NCI-H69 (cell line): ENCODE data around the gene PYGO2.

Source experiments
- DNase-seq: peaks from one replicate; lab custom pipeline; 2025; lab: John Stamatoyannopoulos, UW

PYGO2 gene

GRCh38 chr1:154962156-154962749, 671 bp upstream of the PYGO2 start:
- peak; percentile 66 for DNase-seq

GRCh38 chr1:154960446-154961136, 991 bp downstream of the PYGO2 start:
- no peak for DNase-seq

- DNase-seq = no peak
Measured at GRCh38 chr1:154959426-154959780, 2.2 kb downstream of the PYGO2 start.

GRCh38 chr1:154958681-154959425, 2.7 kb downstream of the PYGO2 start:
- no peak for DNase-seq

DNA sequence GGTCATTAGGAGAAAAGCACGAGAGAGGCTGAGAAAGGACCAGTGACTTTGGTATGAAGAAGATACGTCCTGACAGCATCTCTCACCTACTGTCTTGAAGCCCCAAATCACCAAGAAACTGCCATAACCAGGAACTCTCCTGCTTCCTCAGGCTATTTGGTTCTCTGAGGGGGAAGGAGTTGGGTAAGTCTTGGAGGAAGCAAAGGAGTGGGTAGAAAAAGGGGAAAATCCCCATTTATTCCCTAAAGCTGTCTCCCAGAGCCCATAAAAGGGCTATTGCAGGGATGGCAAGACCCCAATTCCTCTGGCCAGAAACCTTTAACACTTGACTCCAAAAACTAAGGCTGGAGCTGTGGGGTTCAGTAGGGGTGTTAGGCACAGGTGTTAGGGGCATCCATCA, 3.5 kb downstream of the PYGO2 start:
- DNase-seq = no peak

DNA sequence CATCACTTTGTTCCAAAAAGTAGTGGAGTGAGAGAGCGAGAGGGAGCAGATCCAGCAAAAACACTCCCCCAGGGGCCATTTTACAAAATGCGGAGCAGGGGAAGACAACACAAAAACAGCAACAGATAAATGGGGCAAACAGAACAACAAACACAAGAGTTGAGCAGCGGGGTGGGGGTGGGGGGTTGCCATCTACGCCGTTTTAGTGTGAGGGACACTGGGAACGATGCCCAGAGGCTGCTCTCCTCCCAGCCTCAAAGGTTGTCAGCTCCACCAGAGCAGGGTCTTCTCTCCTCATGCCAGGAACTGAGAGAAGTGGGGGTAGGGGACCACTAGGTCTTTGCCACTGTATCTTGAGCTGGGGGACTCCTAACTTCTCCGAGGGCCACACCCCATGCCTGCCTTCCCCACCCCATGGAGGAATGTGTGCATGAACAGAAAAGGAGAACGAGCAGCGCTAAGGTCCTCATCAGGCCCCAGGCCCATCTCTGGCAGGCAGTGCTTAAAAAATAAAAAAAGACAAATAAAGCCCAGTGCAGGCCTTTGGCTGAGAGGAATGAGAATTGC, 4.4 kb downstream of the PYGO2 start:
- DNase-seq = no peak

- peak; percentile 39 for DNase-seq
Measured at GRCh38 chr1:154956544-154956941, 5.0 kb downstream of the PYGO2 start.

GRCh38 chr1:154955718-154956543, 5.7 kb downstream of the PYGO2 start, which contains the start of gene PBXIP1:
Gene PBXIP1 (minus strand): TSS chr1:154956099. CDS start chr1:154953721, 2,378 bp downstream.
- peak; percentile 94 for DNase-seq

GRCh38 chr1:154955039-154955717, 6.4 kb downstream of the PYGO2 start:
- peak; percentile 62 for DNase-seq

GRCh38 chr1:154954541-154954940, 7.0 kb downstream of the PYGO2 start:
- DNase-seq = no peak

DNA sequence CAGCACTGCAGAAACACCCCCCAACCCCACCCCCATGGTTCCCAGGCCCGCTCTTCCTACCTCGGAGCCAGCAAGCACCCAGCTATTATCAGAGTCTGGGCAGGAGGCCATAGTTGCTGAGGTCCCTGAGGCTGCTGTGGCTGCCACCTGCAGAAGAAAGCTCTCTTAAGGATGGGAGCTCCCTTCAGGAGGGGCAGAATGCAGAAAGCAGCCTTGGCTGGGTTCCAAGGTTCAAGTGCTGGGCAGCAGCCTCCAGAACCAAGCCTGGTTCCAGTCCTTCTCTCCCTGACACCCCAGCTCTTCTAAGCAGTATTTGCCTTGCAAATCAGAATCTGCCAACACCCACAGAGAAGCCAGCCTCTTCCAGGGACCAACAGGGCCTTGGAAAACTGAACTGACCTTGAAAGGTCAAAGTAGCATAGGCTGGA, 8.0 kb downstream of the PYGO2 start:
- no peak for DNase-seq

DNA sequence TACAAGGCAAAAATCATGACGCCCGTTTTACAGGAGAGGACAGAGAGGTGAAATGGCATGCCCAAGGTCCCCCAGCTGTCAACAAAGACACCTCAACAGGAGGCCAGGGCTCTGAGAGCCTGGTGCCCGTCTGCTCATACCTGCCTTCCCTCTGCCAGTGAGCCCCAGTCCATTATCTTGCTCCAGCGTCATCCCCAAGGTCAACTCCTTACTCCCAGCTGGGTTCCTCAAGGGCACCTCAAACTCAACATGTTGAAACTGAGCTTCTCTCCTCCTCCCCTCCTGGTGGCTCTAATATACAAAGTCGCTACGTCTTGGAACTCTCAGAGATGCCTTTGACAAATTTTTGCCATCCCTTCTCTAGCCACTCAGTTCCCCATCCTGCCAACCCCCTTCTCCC, 8.9 kb downstream of the PYGO2 start:
- DNase-seq = no peak

- no peak for DNase-seq
Measured at GRCh38 chr1:154951901-154952657, 9.5 kb downstream of the PYGO2 start.

GRCh38 chr1:154948079-154948478, 13.5 kb downstream of the PYGO2 start:
- DNase-seq = no peak

- DNase-seq = no peak
Measured at GRCh38 chr1:154945962-154946850, 15.4 kb downstream of the PYGO2 start.

- DNase-seq = no peak
Measured at GRCh38 chr1:154945160-154945961, 16.2 kb downstream of the PYGO2 start.

DNA sequence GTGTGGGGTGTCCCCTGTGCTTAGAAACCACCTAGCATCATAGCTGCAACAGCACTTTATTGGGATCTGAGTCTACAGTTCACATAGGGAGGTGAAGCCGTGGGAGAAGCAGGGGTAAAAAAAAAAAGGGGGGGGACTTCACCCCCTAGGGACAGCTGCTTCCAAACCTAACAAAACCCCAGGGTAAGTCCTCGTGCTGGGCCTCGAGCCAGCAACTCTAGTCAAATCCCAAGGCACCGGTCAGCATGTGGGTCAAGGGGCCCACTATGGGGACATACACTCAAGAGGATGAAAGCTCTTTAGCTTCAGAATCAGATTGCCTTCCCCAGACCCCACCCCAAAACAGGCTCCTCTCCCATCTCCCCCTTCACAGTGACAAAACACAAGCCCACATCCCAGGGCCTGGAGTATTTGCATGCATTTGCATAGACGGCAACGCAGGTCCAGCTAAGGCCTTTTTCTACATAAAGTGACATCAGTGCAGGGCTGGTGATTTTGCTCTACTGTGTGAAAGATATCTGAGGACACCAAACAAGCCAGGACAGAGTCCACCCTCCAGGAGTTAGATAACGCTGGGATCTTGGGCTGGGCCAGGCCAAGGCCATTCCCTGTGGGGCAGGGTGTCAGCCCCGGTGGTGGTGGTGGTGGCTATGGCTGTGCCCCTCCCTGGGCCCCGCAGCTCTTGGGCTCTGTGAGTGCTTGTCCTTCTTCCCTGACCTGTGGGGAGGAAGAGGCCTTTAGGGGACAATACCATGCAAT, 17.0 kb downstream of the PYGO2 start:
- DNase-seq = no peak
